Dedifferentiated amniotic fluid mesenchymal stem cell (primary cell): Measurements from ENCODE around the gene SUFU.
A peak's percentile ranks its signal among the peaks of the same experiment; 100 is the strongest.
"Not testable (repeated sequence)": the region's sequence is repeated elsewhere in the genome, so short reads cannot be mapped to it uniquely, and the experiment has no call there.

ENCODE experiments used
- DNase-seq: peaks from one replicate; pipeline ENCODE4 v3.0.0-alpha.2; 2016; ENCODE audit errors: extremely low spot score

SUFU gene

DNA sequence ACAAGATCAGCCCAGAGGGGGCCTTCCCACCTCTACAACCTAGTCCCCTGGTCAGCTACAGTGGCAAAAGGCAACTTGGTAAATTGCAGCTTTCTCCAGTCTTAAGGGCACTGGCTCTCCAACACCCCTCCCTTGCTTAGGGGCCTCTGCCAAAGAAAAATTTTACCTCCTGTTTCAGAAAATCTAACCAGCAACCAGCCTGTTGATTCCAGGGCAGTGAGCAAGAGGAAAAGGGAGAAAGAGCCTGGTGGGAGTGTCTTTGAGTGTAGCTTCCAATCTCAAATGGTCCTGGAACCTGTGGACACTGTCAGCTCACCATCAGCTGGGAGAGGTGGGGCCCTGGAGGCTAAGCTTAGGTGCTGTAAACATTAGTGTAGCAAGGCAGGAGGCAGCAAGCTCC, 24.1 kb upstream of the SUFU start:
- DNase-seq: no peak

DNA sequence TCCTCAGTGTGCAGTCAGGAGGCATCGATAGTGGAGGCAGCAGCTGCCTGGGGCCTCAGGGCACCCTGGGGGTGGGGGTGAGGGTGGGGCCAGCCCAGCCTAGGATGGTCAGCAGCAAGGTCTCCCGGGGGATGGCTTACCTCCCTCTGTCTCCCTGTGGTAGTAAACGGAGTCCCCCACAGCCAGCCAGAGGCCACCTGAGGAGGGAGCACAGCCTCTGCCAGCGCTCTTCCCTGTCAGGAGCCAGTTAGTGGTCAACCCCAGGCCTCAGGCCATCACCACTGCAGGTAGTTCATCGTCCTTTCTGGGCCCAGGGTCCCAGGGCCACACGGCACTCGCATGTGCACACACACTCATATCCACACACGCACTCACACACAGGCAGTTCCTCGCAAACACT, 23.4 kb upstream of the SUFU start:
- DNase-seq: no peak

DNA sequence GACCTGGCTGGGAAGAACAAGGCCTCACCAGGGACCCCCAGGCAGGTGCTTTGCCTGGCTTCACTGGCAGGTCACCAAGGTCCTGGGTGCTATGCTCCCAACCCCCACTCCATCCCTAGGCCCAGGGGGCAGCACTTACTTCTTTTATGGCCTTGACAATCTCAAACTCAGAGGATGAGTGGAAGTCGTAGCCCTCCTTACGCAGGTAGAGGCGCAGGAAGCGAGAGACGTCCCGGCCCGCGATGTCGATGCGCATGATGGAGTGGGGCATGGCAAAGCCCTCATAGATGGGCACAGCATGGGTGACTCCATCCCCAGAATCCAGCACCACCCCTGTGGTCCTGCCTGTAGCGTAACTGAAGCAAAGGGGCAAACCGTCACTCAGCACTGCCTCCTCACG, 19.8 kb upstream of the SUFU start:
- no peak for DNase-seq

DNA sequence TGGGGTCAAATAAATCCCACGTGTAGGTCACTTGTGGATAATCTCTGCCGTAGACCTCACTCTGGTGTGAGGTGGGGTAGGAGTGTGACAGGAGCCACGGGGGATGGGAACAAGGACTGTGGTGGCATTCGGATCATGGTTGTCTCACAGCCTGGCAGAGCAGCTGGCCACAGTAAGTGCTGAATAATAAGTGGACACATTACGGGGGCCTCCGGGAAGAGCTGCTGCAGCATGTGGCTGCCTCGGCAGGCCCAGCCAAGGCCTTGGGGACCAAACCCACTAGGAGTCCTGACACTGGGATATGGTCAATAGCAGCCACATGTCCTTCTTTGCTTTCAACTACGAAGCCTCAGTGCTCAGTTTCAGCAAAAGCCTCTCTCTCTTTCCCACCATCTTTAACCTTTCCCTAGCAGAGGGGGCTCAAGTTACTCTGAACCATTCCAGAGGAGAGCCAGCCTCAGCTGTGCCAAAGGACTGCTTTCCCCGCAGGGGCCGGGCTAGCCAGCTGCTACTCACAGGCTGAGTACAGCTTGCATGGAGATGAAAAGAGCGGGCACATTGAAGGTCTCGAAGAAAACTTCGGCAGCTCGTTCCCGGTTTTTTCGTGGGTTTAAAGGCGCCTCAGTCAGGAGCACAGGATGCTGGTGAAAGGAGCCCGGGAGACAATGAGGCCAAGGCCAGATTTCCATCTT, 18.5 kb upstream of the SUFU start:
- no peak for DNase-seq

DNA sequence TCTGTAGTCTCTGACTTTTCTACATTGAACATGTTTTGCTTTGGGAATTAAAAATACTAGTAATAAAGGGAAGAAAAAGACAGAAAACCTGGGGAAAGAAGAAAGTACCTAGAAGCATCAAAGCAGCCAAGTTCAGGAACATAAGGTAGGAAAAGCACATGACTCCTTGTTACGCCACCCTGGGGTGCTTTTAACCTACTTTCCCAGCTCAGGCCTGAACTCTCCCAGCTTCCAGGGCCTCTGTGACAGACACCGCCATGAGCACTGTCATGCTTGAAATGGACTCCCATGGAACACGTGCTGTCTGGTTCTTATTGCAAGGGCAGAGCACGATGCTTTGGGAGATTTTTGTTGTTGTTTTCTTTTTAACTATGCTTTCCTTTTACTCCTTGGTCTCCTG, 12.6 kb upstream of the SUFU start:
- no peak for DNase-seq

DNA sequence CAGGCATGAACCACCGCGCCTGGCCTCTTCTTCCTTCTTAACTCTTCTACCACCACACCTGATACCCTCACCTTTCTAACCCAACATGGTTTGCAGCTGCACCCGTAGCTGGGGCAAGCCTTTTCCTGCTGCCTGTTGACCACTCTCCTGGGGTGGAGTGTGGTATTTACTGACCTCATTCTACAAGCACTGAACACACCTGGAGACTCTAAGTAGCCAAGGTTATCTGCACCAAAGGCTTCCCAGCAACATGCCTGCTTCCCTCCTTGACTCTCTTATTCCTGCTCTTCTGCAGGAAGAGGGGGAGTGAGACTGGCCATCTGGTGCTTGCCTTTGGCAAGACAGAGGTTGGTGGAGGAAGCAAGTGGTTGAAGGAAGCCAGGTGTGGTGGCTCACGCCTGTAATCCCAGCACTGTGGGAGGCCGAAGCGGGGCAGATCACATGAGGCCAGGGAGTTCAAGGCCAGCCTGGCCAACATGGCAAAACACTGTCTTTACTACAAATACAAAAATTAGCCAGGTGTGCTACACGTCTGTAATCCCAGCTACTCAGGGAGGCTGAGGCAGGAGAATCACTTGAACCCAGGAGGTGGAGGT, 11.3 kb upstream of the SUFU start:
- DNase-seq: no peak

DNA sequence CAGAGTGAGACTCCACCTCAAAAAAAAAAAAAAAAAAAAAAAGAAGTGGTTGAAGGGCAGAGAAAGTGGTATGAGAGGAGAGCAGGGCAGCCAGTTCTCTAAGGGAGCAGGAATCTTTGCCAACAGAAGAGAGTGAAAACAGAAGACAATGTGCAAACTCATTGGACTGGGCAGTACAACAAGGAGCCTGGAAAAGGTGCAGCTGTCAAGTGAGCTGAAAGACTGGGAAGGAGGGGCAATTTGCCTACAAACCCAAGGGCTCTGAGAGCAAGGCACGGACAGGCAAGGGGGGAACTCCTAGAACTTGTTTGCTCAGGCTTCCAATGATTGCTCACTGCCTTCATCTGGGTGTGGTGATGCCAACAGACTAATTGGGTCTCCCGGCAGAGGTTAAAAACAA, 10.8 kb upstream of the SUFU start:
- no peak for DNase-seq

DNA sequence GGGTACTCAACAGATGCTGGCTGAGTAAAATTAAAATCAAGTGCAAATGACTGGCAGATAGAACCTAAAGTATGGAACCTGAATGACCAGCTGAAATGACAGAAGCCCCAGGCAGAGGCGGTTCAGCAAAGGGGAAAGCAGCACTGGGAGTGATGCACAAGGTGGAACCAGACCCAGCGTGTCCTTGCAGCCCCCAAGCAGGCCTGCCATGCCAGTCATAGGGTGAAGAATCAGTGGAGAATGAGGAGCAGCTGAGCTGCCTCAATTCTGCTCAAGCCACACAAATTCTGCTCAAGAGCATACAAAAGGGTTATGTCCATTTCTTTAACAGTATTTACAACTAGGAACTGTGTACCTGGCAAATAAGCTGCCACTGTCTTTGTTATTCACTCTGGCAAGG, 10.0 kb upstream of the SUFU start:
- DNase-seq: no peak

DNA sequence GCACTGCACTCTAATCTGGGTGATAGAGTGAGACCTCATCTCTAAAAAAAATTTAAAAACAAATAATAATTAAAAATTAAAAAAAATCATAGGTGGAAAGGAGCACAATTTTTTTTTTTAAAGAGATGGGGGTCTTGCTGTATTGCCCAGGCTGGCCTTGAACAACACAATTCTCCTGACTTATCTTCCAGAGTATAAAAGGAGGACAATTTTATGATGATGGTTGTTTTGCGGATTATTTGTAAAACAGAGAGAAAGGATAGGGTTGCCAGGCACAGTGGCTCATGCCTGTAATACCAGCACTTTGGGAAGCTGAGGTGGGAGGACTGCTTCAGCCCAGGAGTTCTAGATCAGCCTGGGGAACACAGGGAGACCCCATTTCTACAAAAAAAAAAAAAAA, 6.2 kb upstream of the SUFU start:
- DNase-seq: no peak

DNA sequence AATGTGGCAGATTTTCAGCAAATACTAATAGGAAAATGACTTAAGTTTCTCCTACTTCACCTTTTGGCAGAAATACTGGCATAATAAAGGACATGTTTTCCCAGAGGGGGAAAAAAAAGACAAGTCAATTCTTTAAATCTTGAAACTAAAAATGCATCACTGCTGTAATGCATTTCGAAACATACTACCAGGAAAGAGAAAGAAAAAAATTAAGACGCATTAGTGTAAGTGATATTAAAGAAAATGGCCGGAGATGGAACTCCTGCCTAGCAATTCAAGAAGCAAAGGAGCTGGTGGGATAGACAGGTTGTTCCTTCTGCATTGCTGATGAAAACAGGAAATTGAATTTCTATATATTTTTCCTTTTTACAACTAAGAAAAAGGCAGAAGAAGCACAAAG, 4.4 kb upstream of the SUFU start:
- DNase-seq: no peak

DNA sequence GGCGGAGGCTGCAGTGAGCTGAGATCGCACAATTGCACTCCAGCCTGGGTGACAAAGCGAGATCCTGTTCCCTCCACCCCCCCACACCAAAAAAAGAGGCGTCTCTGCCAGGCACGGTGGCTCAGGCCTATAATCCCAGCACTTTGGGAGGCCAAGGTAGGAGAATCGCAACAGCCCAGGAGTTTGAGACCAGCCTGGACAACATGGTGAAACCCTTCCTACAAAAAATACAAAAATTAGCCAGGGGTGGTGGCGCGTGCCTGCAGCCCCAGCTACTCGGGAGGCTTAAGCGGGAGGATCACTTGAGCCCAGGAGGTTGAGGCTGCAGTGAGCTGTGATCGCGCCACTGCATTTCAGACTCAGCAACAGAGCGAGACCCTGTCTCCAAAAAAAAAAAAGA, 3.1 kb upstream of the SUFU start:
- not testable (repeated sequence) for DNase-seq

DNA sequence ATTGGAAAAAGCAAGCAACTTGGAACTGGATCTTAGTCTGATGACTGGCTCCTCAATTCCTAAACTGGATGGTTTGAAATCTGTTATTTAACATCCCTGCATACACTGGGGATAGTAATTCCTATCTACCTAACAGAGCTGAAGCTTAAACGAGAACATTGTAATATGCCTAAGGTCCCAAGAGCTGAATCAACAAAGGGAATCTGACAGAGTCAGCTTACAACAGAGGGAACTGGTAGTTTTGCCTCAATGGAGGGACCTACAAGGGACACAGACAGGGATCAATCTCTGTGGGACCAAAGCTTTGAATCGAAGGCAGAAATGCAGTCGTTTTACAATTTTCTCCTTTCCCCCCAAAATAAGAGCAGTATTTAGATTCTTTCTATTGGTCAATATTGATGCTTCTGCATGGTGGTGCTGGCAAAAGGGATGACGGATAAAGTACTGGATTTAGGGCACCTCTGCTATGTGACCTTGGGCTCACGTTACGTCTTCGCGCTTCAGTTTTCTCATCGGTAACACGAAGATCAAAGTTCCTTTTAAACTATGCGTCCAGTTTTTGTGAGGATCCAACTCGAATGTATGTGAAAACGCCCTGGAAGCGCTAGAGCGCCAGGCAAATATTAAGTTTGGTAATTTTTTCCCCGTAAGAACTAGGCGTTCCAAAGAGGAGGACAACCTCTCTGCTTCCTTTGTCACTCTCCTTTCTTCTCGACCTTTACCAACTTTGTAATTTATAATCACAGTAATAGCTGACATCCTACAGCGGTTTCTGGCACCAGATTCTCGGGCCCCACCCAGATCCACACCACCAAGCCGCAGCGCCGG, 2.4 kb upstream of the SUFU start:
- DNase-seq: peak; percentile 18

DNA sequence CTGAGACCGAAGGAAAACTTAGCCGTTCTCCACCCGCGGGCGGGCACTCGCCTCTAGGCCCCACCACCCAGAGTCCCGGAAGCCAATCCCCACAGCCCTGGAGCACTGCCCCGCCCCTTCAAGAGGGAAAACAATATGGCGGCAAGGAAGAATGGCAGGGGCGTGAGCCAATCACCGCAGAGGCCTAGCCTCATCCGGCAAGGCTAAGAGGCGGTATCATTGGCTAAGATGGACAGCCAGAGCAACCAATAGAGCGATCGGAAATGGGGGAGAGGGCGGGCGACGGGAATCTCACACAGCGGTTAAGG, 1.8 kb upstream of the SUFU start:
- DNase-seq: peak; percentile 99

DNA sequence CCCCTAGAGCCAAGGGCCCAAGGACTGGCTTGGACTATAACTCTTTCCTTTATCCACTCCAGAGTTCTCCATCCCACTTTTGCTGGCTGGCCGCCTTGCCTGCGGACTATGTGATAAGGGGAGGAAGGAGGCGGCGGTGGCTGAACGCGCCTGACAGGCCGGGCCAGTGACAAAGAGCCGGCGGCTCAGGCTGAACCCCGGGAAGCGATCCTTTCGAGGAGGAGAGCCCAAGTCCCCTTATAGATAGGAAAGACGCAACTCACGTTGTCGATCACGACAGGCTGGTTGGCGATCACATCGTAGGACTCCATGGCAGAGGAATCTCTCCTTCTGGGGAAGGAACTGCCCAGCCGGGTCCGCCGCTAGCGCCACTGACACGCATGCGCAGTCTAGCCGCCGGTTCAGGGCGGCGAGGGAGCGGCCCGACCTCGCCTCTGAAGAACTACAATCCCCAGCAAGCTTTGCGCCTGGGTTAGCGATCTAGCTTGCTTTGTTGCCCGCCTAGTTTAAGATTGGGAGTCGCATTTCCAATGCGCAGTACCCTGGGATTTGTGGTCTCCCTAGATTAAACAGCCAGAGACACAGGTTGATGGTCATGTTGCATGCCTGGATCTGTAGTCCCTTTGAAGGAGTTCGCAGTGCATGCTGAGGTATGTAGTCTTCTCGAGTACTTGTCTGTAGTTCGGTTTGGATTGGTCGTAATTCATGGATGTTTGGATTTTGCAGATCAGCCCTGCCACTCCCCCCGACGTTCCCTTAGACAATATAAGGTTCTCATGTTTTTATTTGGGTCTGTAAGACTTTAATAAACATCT, 1.2 kb upstream of the SUFU start, which contains the start of gene ACTR1A:
TSS of gene ACTR1A (minus strand) at position 376 of the 815 bp plus-strand sequence. CDS start at position 311, 65 bp downstream.
- peak; percentile 97 for DNase-seq

DNA sequence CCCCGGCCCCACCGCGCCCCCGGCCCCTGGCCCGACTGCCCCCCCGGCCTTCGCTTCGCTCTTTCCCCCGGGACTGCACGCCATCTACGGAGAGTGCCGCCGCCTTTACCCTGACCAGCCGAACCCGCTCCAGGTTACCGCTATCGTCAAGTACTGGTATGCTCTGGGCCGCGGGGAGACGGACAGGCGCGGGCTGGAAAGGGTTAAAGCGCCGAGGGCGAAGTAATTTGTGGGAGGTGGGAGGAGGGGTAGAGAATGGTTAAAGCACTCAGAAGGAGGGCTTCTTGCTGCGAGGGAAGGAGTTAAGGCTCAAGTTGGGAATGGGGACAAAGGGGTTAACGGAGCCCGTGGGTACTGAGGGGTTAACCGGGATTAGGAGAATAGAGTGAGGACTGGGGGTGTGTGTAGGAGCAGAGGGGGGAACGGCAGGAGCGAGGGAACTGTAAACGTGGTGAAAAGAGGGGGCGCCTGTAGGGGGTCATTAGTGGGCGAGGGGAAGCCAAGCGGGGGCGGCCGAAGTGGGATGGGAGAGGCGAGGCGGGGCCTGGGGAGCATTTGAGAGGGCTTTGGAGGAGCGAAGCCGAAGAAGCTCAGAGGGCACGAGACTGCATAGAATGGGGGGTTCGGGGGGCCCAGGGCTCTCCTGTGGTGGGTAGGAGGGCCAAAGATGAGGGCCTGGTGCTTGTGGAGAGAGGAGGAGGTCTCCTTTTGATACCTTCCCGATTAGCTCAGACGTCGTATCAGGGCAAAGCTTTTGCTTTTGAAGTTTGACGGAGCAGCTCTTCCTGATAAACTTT, 605 bp downstream of the SUFU start:
- no peak for DNase-seq

DNA sequence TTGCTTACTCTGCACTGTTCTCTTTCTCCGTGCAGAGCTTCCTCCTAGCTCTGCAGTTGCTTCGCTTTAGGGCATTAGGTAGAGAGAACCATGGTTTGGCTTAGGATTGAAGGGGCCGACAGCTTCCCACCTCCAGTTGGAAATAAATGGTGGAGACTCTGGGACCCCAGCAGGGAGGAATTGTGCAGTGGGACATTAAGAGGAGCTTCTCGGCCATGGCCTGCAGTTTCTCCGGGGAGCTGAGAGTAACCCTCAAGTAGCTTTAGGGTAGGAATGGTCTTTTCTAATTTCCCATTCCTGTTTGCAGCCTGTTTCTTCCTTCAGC, 1.2 kb downstream of the SUFU start:
- DNase-seq: no peak

DNA sequence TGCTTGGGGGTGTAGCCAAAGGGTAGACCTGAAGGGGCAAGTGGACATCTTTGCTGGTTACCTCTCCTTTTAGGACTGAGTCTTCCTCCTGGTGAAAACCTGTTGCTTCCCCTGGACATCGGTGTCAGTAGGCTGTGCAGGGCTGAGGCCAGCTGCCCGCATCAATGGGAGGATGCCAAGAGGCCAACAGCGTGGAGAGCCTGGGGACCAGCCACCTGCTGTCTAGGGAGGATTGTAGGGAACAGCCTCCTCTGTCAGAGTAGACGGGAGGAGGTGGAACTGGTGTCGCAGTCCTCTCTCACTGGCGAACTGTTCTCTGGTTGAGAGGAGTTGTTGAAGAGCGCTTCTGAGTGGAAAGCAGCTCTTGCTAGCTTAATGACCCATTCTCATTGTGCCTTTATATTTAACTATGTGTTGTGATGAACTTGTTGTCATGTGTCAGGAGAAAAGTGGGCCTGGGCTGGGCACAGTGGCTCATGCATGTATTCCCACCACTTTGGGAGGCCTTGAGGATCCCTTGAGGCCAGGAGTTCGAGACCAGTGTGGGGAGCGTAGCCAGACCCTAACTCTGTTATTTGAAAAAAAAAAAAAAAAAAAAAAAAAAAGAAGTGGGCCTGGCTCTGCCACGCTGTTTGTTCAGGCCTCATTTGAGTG, 1.8 kb downstream of the SUFU start:
- DNase-seq: no peak

DNA sequence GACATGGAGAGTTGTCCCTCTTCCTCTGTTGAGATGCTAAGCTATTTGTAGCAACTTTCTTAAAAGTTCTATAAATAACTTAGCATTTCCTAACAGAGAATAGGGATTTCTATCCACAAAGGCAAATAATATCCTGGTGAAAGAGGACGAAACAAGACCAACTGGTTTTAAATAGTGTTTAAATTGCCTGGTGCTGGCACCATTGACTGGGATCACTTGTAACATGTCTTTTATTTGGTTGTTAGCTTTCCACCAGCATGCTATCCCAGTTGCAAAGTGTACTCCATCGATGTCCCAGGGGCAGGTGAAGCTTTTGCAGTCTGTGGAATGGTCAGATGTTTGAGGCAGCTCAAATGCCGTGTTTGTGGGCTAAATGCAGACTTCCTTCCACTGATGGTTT, 3.7 kb downstream of the SUFU start:
- no peak for DNase-seq

DNA sequence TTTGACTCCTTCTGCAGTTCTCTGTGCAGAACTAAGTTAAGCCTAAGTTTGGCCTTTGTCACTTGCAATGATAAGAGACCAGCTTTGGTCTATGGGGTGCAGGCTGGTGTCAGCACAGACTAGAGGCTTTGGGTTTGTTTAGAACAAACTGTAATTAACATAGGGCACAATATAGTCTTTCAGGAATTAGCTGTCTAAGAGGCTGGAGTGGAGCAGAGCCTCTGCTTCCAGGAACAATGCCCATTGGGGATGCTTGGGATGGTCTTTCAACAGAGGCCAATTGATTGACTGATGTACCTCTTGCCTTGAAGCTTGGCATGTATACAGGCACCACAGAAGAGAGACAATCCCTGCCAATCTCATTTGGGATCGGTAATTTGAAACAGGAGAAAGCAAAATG, 4.7 kb downstream of the SUFU start:
- no peak for DNase-seq

DNA sequence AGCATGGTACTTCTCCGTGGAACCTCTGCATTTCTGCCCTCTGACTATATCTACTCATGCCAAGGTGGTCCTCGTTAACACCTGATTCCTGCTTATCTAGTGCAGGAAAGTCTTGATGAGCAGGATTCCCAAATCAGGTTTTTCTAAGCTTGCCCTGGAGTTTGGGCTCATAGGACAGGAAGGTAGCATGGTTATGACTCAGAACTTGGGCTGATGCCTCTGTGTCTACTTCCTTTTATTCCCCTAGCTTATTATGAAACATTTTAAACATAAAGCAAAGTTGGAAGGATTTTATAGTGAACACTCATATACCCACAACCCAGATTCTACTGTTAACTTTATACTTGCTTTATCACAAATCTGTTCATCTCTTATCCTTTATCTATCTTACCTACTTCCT, 5.6 kb downstream of the SUFU start:
- DNase-seq: no peak

DNA sequence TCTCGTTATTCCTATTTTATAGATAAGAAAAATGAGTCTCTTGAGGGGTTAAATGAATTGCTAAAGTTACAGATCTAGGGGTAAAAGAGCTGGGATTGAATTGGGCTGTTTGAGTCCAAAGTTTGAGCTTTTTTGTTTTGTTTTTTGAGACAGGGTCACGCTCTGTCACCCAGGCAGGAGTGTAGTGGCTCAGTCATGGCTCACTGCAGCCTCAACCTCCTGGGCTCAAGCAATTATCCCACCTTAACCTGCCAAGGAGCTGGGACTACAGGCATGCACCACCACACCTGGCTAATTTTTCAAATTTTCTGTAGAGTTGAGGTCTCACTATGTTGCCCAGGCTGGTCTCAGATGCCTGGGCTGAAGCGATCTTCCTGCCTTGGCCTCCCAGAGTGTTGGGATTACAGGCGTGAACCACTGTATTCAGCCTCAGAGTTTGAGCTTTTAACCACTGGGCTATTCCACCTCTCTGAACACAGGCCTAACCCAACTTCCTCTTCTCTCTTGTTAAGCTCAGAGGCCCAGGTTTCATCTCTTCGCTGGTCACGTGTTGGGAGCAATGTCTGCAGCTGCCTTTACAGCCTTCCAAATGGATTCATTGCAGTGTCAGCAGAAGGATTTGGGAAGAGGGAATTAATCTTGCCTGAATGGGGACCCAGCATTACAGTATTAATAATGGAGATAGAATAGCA, 8.0 kb downstream of the SUFU start:
- DNase-seq: no peak
